Effector CD8-positive, alpha-beta T cell (primary cell): ENCODE results near the gene PTPRN2.

Experiments used
- DNase-seq: peaks from one replicate; lab custom pipeline; 2025; lab: John Stamatoyannopoulos, UW

PTPRN2 gene

DNA sequence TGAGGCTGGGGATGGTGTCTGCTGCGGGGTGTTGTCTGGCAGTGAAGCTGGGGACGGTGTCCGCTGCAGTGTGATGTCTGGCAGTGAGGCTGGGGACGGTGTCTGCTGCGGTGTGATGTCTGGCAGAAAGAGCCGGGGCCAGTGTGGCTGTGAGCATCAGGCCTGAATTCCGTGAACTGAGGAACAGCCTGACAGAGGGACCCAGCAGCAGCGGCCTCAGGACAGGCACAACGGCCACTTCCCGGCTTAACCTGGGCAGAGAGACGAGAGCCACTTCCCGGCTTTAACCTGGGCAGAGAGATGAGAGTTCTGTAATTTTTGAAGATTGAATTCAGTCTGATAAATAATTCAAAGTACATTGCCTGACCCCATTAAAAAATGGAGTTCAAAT is 321.2 kb downstream of the PTPRN2 start:
- no peak for DNase-seq

GRCh38 chr7:158265743-158266080 is 321.9 kb downstream of the PTPRN2 start:
- no peak for DNase-seq

- no peak for DNase-seq
Measured at GRCh38 chr7:158264881-158265742, 322.5 kb downstream of the PTPRN2 start.

DNA sequence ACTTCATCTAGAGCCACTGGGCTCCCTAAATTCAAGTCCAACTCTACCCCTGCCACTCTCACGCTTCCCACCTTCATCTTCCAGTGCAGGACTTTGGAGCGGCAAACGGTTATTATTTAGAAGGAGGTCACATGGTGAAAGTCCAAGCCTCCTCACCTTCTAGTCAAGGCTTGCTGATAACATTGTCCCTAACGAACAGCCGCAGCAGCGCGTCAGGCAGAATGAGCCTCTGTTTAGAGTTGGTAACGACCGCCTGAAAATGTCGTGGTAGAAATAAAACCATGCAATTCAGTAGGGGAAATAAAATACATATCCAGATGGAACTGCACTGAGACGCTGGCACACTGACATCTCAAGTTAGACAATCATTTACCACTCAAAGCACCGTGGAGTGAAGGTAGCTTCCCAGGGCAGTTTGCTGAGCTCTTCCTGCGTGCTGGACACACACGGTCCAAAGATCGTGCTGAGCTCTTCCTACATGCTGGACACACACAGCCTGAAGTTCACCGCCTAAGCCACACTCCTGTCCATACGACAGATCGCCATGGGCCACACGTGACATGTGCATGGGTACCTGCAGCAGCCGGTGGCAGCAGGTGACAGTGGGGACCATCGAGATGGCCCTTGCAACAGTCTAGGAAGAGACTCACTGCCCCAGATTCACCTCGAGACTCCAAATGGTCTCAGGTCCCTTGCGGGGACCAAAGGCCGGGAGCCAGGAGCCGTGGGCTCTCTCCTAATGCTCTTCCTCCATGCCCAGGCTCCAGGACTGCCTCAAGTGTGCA is 323.5 kb downstream of the PTPRN2 start:
- DNase-seq = no peak

GRCh38 chr7:158263110-158263963 is 324.3 kb downstream of the PTPRN2 start:
- DNase-seq = no peak

DNA sequence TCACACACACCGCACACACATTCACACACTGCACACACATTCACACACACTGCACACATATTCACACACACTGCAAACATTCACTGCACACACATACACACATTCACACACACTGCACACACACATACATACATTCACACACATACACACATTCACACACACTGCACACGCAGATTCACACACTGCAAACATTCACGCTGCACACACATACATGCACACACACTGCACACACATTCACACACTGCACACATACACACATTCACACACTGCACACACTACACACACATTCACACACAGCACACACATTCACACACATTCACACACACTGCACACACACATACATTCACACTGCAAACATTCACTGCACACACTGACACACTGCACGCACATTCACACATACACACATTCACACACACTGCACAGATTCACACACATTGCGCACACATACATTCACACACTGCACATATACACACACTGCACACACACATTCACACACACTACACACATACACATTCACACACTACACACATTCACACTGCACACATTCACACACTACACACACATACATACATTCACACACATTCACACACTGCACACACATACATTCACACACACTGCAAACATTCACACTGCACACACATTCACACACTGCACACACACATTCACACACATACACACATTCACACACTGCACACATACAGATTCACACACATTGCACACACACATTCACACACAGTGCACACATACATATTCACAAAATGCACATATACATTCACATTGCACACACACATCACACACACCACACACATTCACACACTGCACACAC is 325.1 kb downstream of the PTPRN2 start:
- no peak for DNase-seq

- no peak for DNase-seq
Measured at GRCh38 chr7:158261362-158262235, 326.0 kb downstream of the PTPRN2 start.

GRCh38 chr7:158260567-158261361 is 326.9 kb downstream of the PTPRN2 start:
- DNase-seq = no peak

GRCh38 chr7:158259671-158260418 is 327.8 kb downstream of the PTPRN2 start:
- DNase-seq = no peak

DNA sequence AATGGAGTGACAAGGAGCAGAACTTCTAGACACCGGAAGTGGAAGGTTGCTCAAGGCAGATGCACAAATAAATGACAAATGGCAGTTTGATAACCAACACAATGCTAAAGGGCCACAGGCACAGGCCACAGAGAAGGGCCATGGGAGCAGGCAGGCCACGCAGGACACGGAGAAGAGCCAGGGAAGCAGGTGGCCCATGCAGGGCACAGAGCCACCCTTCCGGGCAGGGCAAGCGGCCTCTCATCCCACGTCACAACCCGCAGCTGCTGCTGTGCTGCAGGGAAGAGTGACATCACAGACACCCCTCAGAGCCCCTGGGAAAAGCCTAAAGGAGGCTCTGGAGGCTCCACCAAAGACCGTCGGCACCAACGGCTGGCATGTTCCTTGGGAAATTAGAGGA is 328.5 kb downstream of the PTPRN2 start:
- no peak for DNase-seq

- no peak for DNase-seq
Measured at GRCh38 chr7:158258411-158259130, 329.1 kb downstream of the PTPRN2 start.

DNA sequence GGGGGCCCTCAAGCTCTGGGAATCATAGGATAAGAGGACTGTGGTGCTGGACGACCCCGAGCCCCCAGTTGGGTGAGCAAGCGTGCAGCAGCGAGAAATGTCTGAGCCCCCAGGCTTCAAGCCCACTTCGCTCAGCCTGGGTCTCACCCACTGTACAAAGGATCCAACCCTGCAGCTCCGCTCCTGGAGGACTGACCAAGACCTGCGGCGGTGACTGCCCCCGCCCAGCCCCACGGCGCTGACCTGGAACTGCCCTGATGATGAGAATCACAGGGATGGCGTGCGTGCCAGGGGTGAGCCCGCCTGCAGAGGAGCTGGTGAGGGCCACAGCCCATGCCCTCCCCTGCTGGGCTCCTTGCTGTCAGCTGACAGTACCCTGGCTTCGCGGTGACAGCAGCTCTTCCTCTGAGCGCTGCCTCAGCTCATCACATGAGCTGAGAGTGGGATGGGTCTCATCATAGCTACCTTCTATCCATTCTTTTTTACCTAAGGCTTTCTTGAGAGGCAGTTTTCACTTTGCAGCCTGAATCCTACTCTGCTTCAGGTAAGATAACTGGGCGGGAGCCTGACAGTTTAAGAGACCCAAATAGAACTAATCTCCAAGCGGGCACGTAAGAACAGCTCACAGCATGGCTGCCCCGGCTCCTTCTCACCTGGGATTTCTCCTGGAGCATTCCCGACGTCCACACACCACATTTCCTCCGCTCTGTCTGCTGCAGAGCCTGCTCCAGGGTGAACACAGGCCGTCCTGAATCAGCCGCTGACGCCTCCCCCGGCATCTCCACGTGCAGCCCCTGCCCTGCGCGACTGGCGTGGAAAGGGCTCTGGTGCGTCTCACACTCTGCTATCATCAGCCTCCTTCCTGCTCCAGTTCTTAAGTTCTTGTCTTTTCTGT is 329.9 kb downstream of the PTPRN2 start:
- no peak for DNase-seq

DNA sequence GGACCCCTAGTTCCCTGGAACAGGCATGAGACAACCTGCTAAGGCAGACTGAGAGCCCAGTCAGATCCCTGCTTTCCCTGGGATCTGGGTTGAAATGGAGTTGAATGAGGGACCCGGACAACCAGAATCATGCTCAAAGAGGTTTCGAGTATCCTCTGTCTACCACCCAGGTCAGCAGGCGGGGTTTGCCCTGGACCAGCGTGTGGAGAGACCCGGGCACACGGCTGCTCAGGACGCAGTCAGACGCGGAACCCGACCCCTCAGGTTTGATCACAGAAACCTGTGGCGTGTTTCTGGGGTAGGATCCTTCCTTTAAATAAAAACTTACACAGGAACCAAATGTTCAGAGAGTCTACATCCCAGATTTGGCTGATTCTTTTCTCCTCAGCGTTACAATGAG is 330.6 kb downstream of the PTPRN2 start:
- DNase-seq = no peak

GRCh38 chr7:158256091-158256816 is 331.4 kb downstream of the PTPRN2 start:
- no peak for DNase-seq

GRCh38 chr7:158255558-158255957 is 332.1 kb downstream of the PTPRN2 start:
- DNase-seq = no peak

DNA sequence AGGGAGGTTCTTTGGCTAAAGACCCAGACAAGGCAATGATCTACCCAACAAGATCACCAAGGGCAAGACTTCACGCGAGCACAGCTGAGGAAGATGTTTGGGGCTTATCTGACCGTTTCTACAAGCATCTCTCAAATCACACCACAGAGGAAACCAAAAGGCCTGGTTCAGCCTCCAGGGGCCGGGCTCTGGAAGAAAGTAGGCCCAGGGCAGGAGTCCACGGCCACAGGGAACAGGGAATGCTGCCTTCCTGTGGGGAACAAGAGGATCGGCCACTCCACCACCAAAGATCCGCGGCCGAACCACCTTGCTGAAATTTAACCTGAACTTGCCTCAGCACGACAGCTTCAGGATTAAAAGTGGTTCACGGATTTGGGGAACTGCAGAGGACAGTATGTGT is 332.5 kb downstream of the PTPRN2 start:
- no peak for DNase-seq
